Caco-2 (cell line): ENCODE results near the gene SPINK1. TPM values are rescaled to one million over a fixed set of nuclear protein-coding genes. Genes with fewer than 3 reads are reported as not detected.

Source experiments
- Bru-seq: library from RNA; stranded (reverse); fragments of 400-500 nt; gene quantifications from one replicate; lab custom pipeline; 2021; lab: Mats Ljungman, UMichigan
- BruChase-seq, 2 experiments: library from RNA; stranded (reverse); fragments of 400-500 nt; gene quantifications; one replicate each; lab custom pipeline; 2021; lab: Mats Ljungman, UMichigan
- BruUV-seq: library from RNA; stranded (reverse); fragments of 400-500 nt; replicated peaks from 2 replicates; lab custom pipeline; 2021; lab: Mats Ljungman, UMichigan
- CTCF ChIA-PET: fragments of 300-600 bp; sonication (Branson Sonifier 250); formaldehyde crosslinking; loops from one replicate; lab custom pipeline; 2022; ENCODE audit warnings: antibody characterized with exemption; lab: Charles Lee
- POLR2A ChIA-PET: fragments of 300-600 bp; sonication (Branson Sonifier 250); formaldehyde crosslinking; loops from one replicate; lab custom pipeline; 2022; ENCODE audit warnings: antibody characterized with exemption; lab: Charles Lee
- DNase-seq, 2 experiments: peaks; one replicate each; pipeline versions ENCODE4 v3.0.0 to v3.0.0-alpha.2; 2020 to 2022
- H3K27me3 ChIP-seq: replicated peaks from 2 replicates; pipeline ENCODE4 v1.6.0; 2011; ENCODE audit warnings: low read length; ENCODE audit not compliant: control insufficient read depth, insufficient read depth
- H3K36me3 ChIP-seq: 2 replicates; pipeline ENCODE4 v1.5.1; 2011; ENCODE audit warnings: low read length; ENCODE audit not compliant: control insufficient read depth, insufficient read depth
- H3K4me1 ChIP-seq: fragments of 250-450 bp; sonication (Bioruptor Pico); 2 replicates; pipeline ENCODE4 v1.5.1; 2020; ENCODE audit warnings: mild to moderate bottlenecking
- H3K4me3 ChIP-seq: 2 replicates; pipeline ENCODE4 v1.5.1; 2011; ENCODE audit warnings: low read depth, mild to moderate bottlenecking, control low read depth, low read length
- H3K9me3 ChIP-seq: fragments of 250-450 bp; sonication (Bioruptor Pico); 2 replicates; pipeline ENCODE4 v1.5.1; 2020; ENCODE audit warnings: mild to moderate bottlenecking, moderate library complexity
- H3K27ac Mint-ChIP-seq: one replicate; pipeline ENCODE4 v1.8.0; 2022; ENCODE audit warnings: mixed read lengths; ENCODE audit not compliant: unreplicated experiment
- H3K27me3 Mint-ChIP-seq: one replicate; pipeline ENCODE4 v1.8.0; 2022; ENCODE audit warnings: mixed read lengths; ENCODE audit not compliant: insufficient read depth, unreplicated experiment
- H3K36me3 Mint-ChIP-seq: one replicate; pipeline ENCODE4 v1.8.0; 2022; ENCODE audit warnings: mild to moderate bottlenecking, mixed read lengths; ENCODE audit not compliant: insufficient read depth, unreplicated experiment
- H3K4me1 Mint-ChIP-seq: one replicate; pipeline ENCODE4 v1.8.0; 2022; ENCODE audit warnings: low read depth, mixed read lengths; ENCODE audit not compliant: unreplicated experiment
- H3K4me3 Mint-ChIP-seq: one replicate; pipeline ENCODE4 v1.8.0; 2022; ENCODE audit warnings: mild to moderate bottlenecking, moderate library complexity, mixed read lengths; ENCODE audit not compliant: unreplicated experiment
- H3K9me3 Mint-ChIP-seq: one replicate; pipeline ENCODE4 v1.8.0; 2022; ENCODE audit warnings: mixed read lengths; ENCODE audit not compliant: unreplicated experiment
- intact Hi-C: fragments of 100-400 bp; cut with micrococcal nuclease; formaldehyde crosslinking; loops from one replicate; pipeline ENCODE4 v1.10.0; 2022; ENCODE audit not compliant: unreplicated experiment
- long read RNA-seq: library from polyadenylated mRNA; stranded (forward); transcript quantifications from one replicate; pipeline ENCODE4 v2.0.0, GENCODE V29; 2022
- total RNA-seq: library from RNA; stranded (reverse); gene quantifications from 2 replicates; pipeline ENCODE4 v1.2.3, GENCODE V29; 2022
- TF ChIP-seq, protein P1 (sequence below), 2 experiments: fragments of 200-600 bp in 1 of 2; IDR thresholded peaks; 1 replicate in 1 of 2; 2 replicates in 1 of 2; pipeline versions ENCODE4 v1.5.1 to v1.8.0; 2011 to 2022; ENCODE audit warnings: antibody characterized with exemption in 1 of 2, control low read depth in 1 of 2, inconsistent platforms in 1 of 2, low read depth in 1 of 2, low read length in 1 of 2, mild to moderate bottlenecking in 1 of 2, moderate library complexity in 1 of 2; ENCODE audit not compliant: insufficient read depth in 1 of 2, severe bottlenecking in 1 of 2, unreplicated experiment in 1 of 2

The SPINK1 gene, protein sequence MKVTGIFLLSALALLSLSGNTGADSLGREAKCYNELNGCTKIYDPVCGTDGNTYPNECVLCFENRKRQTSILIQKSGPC
- total RNA-seq (1,526 and 1,916 TPM in 2 replicates), Bru-seq, nascent RNA (percentile 98 among the genes with signal in this experiment), BruChase-seq, experiment 1, labeled RNA remaining after a 2-hour chase (percentile 85 among the genes with signal in this experiment), BruChase-seq, experiment 2, labeled RNA remaining after a 6-hour chase (percentile 85 among the genes with signal in this experiment)
- long read RNA-seq, transcript SPINK1-201 (4 exons, 542 nt) = major isoform, 876 of 900 reads
- long read RNA-seq, partial matches to known transcripts = 4 of 900 reads
- long read RNA-seq, other reads (novel, unspliced or antisense) = 15 of 900 reads

- peak; percentile 86 to 89 for DNase-seq
- peaks cover 42% of the 10 kb centered on the region for H3K4me1 Mint-ChIP-seq
- H3K4me3 ChIP-seq = peak within 1 kb of the TSS; percentile 37
- H3K27ac Mint-ChIP-seq = peak within 1 kb of the TSS; percentile 83
- peak within 1 kb of the TSS; percentile 77 for H3K4me3 Mint-ChIP-seq
- no peaks in the 10 kb centered on the region for H3K27me3 Mint-ChIP-seq
- H3K9me3 Mint-ChIP-seq = no peaks in the 10 kb centered on the region
- intact Hi-C loops = loop anchor here (1.0 to 10.0 kb wide), 5 partner anchors 26 to 427 kb away; partner anchors contain the start of gene JAKMIP2
- peaks cover 65% of the 10 kb centered on the region for H3K4me1 ChIP-seq
- peaks cover 46% of the 10 kb centered on the region for H3K36me3 Mint-ChIP-seq
- H3K27me3 ChIP-seq = no peaks in the 10 kb centered on the region
- TF ChIP-seq, protein P1, sequence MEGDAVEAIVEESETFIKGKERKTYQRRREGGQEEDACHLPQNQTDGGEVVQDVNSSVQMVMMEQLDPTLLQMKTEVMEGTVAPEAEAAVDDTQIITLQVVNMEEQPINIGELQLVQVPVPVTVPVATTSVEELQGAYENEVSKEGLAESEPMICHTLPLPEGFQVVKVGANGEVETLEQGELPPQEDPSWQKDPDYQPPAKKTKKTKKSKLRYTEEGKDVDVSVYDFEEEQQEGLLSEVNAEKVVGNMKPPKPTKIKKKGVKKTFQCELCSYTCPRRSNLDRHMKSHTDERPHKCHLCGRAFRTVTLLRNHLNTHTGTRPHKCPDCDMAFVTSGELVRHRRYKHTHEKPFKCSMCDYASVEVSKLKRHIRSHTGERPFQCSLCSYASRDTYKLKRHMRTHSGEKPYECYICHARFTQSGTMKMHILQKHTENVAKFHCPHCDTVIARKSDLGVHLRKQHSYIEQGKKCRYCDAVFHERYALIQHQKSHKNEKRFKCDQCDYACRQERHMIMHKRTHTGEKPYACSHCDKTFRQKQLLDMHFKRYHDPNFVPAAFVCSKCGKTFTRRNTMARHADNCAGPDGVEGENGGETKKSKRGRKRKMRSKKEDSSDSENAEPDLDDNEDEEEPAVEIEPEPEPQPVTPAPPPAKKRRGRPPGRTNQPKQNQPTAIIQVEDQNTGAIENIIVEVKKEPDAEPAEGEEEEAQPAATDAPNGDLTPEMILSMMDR (IDR thresholded peaks at IDR 0.05; ENCODE audit: insufficient read depth in 1 of 2, low read depth in 1 of 2, low read length in 1 of 2, severe bottlenecking in 1 of 2, unreplicated experiment in 1 of 2) = peak in 1 of 2 experiments; percentile 28
- ChIA-PET CTCF (interaction anchor here (0.9 kb wide), 1 partner anchor 49 kb away, joined by 3 read pairs; the partner anchor contains the start of gene JAKMIP2), POLR2A (no interaction called here)
- H3K9me3 ChIP-seq = no peaks in the 10 kb centered on the region
- peaks cover 4% of the 10 kb centered on the region for H3K36me3 ChIP-seq
- BruUV-seq = no TSS peak
Measured at GRCh38 chr5:147831465-147831864, at the start of gene SPINK1. Gene SPINK1, minus strand, starts transcription at chr5:147831671. Its CDS starts 94 bp downstream, at chr5:147831577.

GRCh38 chr5:147880487-147880886 is 49.0 kb upstream of the SPINK1 start:
- TF ChIP-seq, protein P1 (IDR thresholded peaks at IDR 0.05; ENCODE audit: insufficient read depth in 1 of 2, low read depth in 1 of 2, low read length in 1 of 2, severe bottlenecking in 1 of 2, unreplicated experiment in 1 of 2) = no peak
- BruUV-seq = no TSS peak
- Histone ChIP-seq H3K9me3 (no peaks in the 10 kb centered on the region), H3K4me3 (no peak overlapping the region), H3K36me3 (no peaks in the 10 kb centered on the region), H3K4me1 (peaks cover 5% of the 10 kb centered on the region; the same call in 1 of the 2 replicates), H3K27me3 (no peaks in the 10 kb centered on the region)
- intact Hi-C loops = no loop called here
- Mint-ChIP-seq H3K27me3 (no peaks in the 10 kb centered on the region), H3K9me3 (no peaks in the 10 kb centered on the region), H3K36me3 (no peaks in the 10 kb centered on the region), H3K4me3 (no peak overlapping the region), H3K27ac (no peak overlapping the region), H3K4me1 (peaks cover 7% of the 10 kb centered on the region)
- DNase-seq = no peak
- POLR2A ChIA-PET = no interaction called here
- CTCF ChIA-PET = no interaction called here

DNA sequence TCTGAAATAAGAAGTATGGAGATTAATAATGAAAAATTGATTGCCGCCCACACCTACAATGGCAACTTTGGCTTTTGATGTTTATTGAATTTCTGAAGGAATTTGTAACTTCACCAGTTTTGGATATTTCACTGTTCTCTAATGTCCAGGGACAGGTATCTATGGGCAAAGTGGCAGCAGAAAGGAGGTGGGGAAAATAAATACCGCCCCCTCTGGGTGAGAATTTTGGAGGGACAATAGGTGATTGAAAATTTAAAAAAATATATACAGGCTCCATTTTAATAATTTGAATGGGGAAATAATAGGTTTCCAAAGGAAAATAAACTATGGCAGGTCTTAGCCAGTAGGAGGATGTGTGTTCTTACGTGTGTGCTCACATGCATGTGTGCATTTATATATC is 48.3 kb upstream of the SPINK1 start:
- CTCF ChIA-PET = no interaction called here
- Mint-ChIP-seq H3K27ac (no peak overlapping the region), H3K4me1 (peaks cover 7% of the 10 kb centered on the region), H3K36me3 (no peaks in the 10 kb centered on the region), H3K27me3 (no peaks in the 10 kb centered on the region), H3K9me3 (peaks cover under 1% of the 10 kb centered on the region), H3K4me3 (no peak overlapping the region)
- TF ChIP-seq, protein P1 (IDR thresholded peaks at IDR 0.05; ENCODE audit: insufficient read depth in 1 of 2, low read depth in 1 of 2, low read length in 1 of 2, severe bottlenecking in 1 of 2, unreplicated experiment in 1 of 2) = no peak
- BruUV-seq = no TSS peak
- POLR2A ChIA-PET = no interaction called here
- Histone ChIP-seq H3K27me3 (no peaks in the 10 kb centered on the region), H3K9me3 (no peaks in the 10 kb centered on the region), H3K36me3 (no peaks in the 10 kb centered on the region), H3K4me3 (no peak overlapping the region), H3K4me1 (peaks cover 5% of the 10 kb centered on the region; the same call in 1 of the 2 replicates)
- intact Hi-C loops = no loop called here
- DNase-seq = no peak
